Naive B cell (primary cell): ENCODE data around the gene TOPORS. TPM values are rescaled to one million over a fixed set of nuclear protein-coding genes. Genes with fewer than 3 reads are reported as not detected.

Source experiments
- ATAC-seq, 2 donors: fragments of 150-1000 bp; cut with Tn5 transposase; 2 replicates each; pipeline ENCODE4 v1.10.0; 2021; ENCODE audit warnings: low read depth in 2 of 2, mild to moderate bottlenecking in 2 of 2, moderate library complexity in 2 of 2
- DNase-seq: peaks from one replicate; pipeline ENCODE4 v3.0.0; 2022
- H3K27ac Mint-ChIP-seq, 6 donors: one replicate each; pipeline ENCODE4 v1.8.0; 2020 to 2022; ENCODE audit warnings: mild to moderate bottlenecking in 6 of 6, mixed read lengths in 6 of 6, moderate library complexity in 5 of 6, inconsistent platforms in 2 of 6
- H3K27me3 Mint-ChIP-seq, 3 donors: one replicate each; pipeline ENCODE4 v1.8.0; 2021 to 2022; ENCODE audit warnings: mixed read lengths in 3 of 3, mild to moderate bottlenecking in 1 of 3
- H3K36me3 Mint-ChIP-seq, 2 donors: one replicate each; pipeline ENCODE4 v1.8.0; 2020 to 2022; ENCODE audit warnings: mixed read lengths in 2 of 2, inconsistent platforms in 1 of 2, mild to moderate bottlenecking in 1 of 2
- H3K4me1 Mint-ChIP-seq, 3 donors: one replicate each; pipeline ENCODE4 v1.8.0; 2020 to 2022; ENCODE audit warnings: mixed read lengths in 3 of 3, inconsistent platforms in 1 of 3, mild to moderate bottlenecking in 1 of 3, moderate library complexity in 1 of 3
- H3K4me3 Mint-ChIP-seq, 8 donors: one replicate each; pipeline ENCODE4 v1.8.0; 2020 to 2022; ENCODE audit warnings: mild to moderate bottlenecking in 8 of 8, mixed read lengths in 8 of 8, moderate library complexity in 8 of 8, inconsistent platforms in 2 of 8
- H3K9me3 Mint-ChIP-seq, 7 donors: one replicate each; pipeline ENCODE4 v1.8.0; 2020 to 2022; ENCODE audit warnings: mixed read lengths in 7 of 7, mild to moderate bottlenecking in 5 of 7, inconsistent platforms in 2 of 7, moderate library complexity in 1 of 7
- polyA plus RNA-seq, 6 donors: library from polyadenylated mRNA; unstranded; fragments of 300-500 nt; fragmentation: Illumina TruSeq; gene quantifications; one replicate each; pipeline ENCODE4 v1.2.3, GENCODE V29; 2021; ENCODE audit warnings: low read depth in 6 of 6

TOPORS gene
- polyA plus RNA-seq, 6 donors from 2014 or later = 22.5 to 39.9 (median 26.9) TPM

DNA sequence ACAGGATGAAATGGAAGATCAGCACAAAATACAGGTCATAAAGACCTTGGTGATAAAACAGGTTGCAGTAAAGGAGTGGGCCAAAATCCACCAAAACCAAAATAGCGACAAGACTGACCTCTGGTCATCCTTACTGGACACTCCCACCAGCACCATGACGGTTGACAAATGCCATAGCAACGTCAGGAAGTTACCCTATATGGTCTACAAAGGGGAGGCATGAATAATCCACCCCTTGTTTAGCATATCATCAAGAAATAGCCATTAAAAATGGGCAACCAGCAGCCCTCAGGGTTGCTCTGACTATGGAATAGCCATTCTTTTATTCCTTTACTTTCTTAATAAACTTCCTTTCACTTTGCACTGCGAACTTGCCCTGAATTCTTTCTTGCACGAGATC is 26.6 kb upstream of the TOPORS start:
- peaks cover 5 to 29% (median 21%) of the 10 kb centered on the region in 3 donors for H3K27me3 Mint-ChIP-seq
- H3K27ac Mint-ChIP-seq = no peak overlapping the region
- H3K9me3 Mint-ChIP-seq = no peaks in the 10 kb centered on the region
- DNase-seq (no peak), ATAC-seq (no peak)
- H3K4me3 Mint-ChIP-seq = no peak overlapping the region
- peaks cover 0 to 7% (median 4%) of the 10 kb centered on the region in 3 donors for H3K4me1 Mint-ChIP-seq
- no peaks in the 10 kb centered on the region for H3K36me3 Mint-ChIP-seq

GRCh38 chr9:32577316-32577715 is 24.9 kb upstream of the TOPORS start:
- no peak for ATAC-seq
- H3K27me3 Mint-ChIP-seq = peaks cover 5 to 29% (median 21%) of the 10 kb centered on the region in 3 donors

GRCh38 chr9:32574858-32575257 is 22.5 kb upstream of the TOPORS start:
- Mint-ChIP-seq H3K27ac (no peak overlapping the region), H3K9me3 (no peaks in the 10 kb centered on the region), H3K36me3 (peaks cover 0 to 5% of the 10 kb centered on the region in 2 donors), H3K27me3 (peaks cover 0 to 24% (median 12%) of the 10 kb centered on the region in 3 donors), H3K4me3 (no peak overlapping the region), H3K4me1 (peaks cover 18 to 30% (median 24%) of the 10 kb centered on the region in 3 donors)
- DNase-seq = no peak
- no peak for ATAC-seq

More at GRCh38 chr9:32577316-32577715, 24.9 kb upstream of the TOPORS start:
- H3K27ac Mint-ChIP-seq = no peak overlapping the region
- no peaks in the 10 kb centered on the region for H3K9me3 Mint-ChIP-seq
- no peak overlapping the region for H3K4me3 Mint-ChIP-seq
- peaks cover 5 to 21% (median 14%) of the 10 kb centered on the region in 3 donors for H3K4me1 Mint-ChIP-seq
- no peaks in the 10 kb centered on the region for H3K36me3 Mint-ChIP-seq
- no peak for DNase-seq

- Mint-ChIP-seq H3K9me3 (no peaks in the 10 kb centered on the region), H3K4me1 (peaks cover 20 to 26% (median 26%) of the 10 kb centered on the region in 3 donors), H3K36me3 (peaks cover 0 to 9% of the 10 kb centered on the region in 2 donors), H3K4me3 (peak overlapping the region; percentile 37 to 100 (median 100)), H3K27me3 (peaks cover 0 to 24% (median 11%) of the 10 kb centered on the region in 3 donors), H3K27ac (peak overlapping the region in 3 of 6 donors; percentile 49 to 99 (median 99))
- DNase-seq (no peak), ATAC-seq (no peak)
Measured at GRCh38 chr9:32573821-32574220, 21.4 kb upstream of the TOPORS start.

- H3K9me3 Mint-ChIP-seq = no peaks in the 10 kb centered on the region
- peak within 1 kb of the TSS; percentile 96 to 99 (median 98) for H3K27ac Mint-ChIP-seq
- H3K36me3 Mint-ChIP-seq = peaks cover 0 to 9% of the 10 kb centered on the region in 2 donors
- DNase-seq (peak; percentile 93), ATAC-seq (peak; percentile 83)
- peak within 1 kb of the TSS; percentile 99 to 100 (median 100) for H3K4me3 Mint-ChIP-seq
- H3K27me3 Mint-ChIP-seq = peaks cover 0 to 17% (median 6%) of the 10 kb centered on the region in 3 donors
- peaks cover 22 to 27% (median 26%) of the 10 kb centered on the region in 3 donors for H3K4me1 Mint-ChIP-seq
Measured at GRCh38 chr9:32572900-32573523, 20.6 kb upstream of the TOPORS start, which contains the start of gene NDUFB6. Gene NDUFB6 (minus strand): TSS chr9:32573159. CDS start chr9:32573060, 99 bp downstream.

DNA sequence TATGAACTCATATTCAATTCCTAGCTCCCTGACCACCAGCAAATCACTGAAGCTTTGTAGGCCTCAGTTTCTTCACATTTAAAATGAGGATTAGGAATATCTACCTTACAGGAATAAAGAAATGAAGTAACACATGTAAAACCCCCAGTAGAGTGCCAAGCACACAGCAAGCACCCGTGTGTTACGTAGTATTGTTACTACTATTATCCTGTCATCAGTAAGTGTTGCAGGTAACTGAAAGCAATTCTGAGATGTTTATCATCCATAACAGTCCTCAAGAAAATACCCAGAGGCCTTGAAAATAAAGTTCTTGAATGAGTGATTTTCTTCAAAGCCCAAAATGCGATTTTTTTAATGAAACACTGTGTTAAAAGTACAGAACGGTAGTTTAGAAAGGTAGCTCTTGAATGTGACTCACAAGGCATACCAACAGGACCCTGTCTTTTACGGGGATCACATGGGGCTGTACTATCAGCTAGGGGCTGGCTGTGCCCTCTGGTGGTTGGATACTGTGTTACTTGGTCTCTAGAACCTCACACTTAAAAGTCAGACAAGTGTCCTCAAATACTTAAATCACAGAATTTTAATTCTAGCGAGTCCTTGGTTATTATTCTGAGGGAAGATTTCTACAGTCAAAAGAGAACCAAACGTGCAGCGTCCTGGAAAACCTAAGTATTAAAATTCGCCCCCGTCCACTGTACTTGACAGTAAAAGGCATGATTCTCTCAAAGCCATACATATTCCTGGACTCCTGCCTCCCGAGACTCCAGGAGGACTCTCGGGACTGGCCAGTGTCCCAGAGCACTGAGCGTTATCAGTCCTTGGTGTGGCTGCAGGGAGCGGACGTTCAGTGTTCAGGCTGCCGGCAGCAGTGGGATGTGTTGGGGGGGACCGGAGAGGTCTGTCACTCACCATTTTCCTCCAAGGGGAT is 19.8 kb upstream of the TOPORS start:
- H3K4me3 Mint-ChIP-seq = peak overlapping the region; percentile 99 to 100 (median 100)
- peaks cover 24 to 29% (median 26%) of the 10 kb centered on the region in 3 donors for H3K4me1 Mint-ChIP-seq
- H3K36me3 Mint-ChIP-seq = peaks cover 0 to 9% of the 10 kb centered on the region in 2 donors
- no peaks in the 10 kb centered on the region for H3K9me3 Mint-ChIP-seq
- DNase-seq (peak; percentile 73), ATAC-seq (peak; percentile 81 to 83)
- peak overlapping the region; percentile 96 to 99 (median 98) for H3K27ac Mint-ChIP-seq
- H3K27me3 Mint-ChIP-seq = peaks cover 0 to 13% (median 0%) of the 10 kb centered on the region in 3 donors

GRCh38 chr9:32570262-32570661 is 17.9 kb upstream of the TOPORS start:
- Mint-ChIP-seq H3K4me3 (peak overlapping the region in 1 of 8 donors; percentile 21), H3K4me1 (peaks cover 24 to 30% (median 29%) of the 10 kb centered on the region in 3 donors)

GRCh38 chr9:32566770-32567169 is 14.4 kb upstream of the TOPORS start:
- Mint-ChIP-seq H3K4me3 (no peak overlapping the region), H3K4me1 (peaks cover 16% of the 10 kb centered on the region in 3 donors), H3K27me3 (no peaks in the 10 kb centered on the region), H3K9me3 (no peaks in the 10 kb centered on the region), H3K27ac (no peak overlapping the region), H3K36me3 (peaks cover 0 to 9% of the 10 kb centered on the region in 2 donors)
- ATAC-seq = no peak
- DNase-seq = no peak

More at GRCh38 chr9:32570262-32570661, 17.9 kb upstream of the TOPORS start:
- no peak for ATAC-seq
- DNase-seq = no peak
- H3K36me3 Mint-ChIP-seq = peaks cover 0 to 9% of the 10 kb centered on the region in 2 donors
- no peaks in the 10 kb centered on the region for H3K9me3 Mint-ChIP-seq
- peak overlapping the region in 2 of 6 donors; percentile 1 to 17 for H3K27ac Mint-ChIP-seq
- H3K27me3 Mint-ChIP-seq = no peaks in the 10 kb centered on the region

DNA sequence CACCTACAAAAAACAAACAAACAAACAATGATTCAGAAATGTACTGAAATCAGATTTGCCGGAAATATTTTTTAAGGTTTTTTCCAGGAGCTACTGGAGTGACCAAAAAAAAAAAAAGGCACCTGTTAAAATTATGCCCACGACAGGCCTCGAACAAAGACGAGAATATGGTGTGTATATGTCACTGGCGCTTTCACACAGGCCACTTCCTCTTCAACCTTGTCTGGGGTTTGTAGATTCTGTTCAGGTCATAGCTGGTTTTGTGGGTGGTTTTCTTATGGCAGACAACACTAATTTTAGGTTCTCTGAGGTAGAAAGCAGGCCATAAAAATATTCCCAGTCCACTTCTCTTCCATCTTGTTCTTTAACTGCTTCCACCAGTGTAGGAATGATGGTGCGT is 13.6 kb upstream of the TOPORS start:
- H3K4me3 Mint-ChIP-seq = no peak overlapping the region
- H3K4me1 Mint-ChIP-seq = peaks cover 17 to 19% (median 18%) of the 10 kb centered on the region in 3 donors
- no peak overlapping the region for H3K27ac Mint-ChIP-seq
- no peaks in the 10 kb centered on the region for H3K27me3 Mint-ChIP-seq
- DNase-seq (no peak), ATAC-seq (no peak)
- H3K9me3 Mint-ChIP-seq = no peaks in the 10 kb centered on the region
- H3K36me3 Mint-ChIP-seq = peaks cover 0 to 9% of the 10 kb centered on the region in 2 donors

GRCh38 chr9:32558408-32558934 is 6.1 kb upstream of the TOPORS start:
- Mint-ChIP-seq H3K9me3 (no peaks in the 10 kb centered on the region), H3K27me3 (no peaks in the 10 kb centered on the region), H3K4me3 (no peak overlapping the region), H3K27ac (peak overlapping the region in 4 of 6 donors; percentile 8 to 80 (median 34)), H3K4me1 (peaks cover 18 to 34% (median 28%) of the 10 kb centered on the region in 3 donors), H3K36me3 (no peaks in the 10 kb centered on the region)
- no peak for DNase-seq
- no peak for ATAC-seq

- peaks cover 30 to 54% (median 48%) of the 10 kb centered on the region in 3 donors for H3K4me1 Mint-ChIP-seq
Measured at GRCh38 chr9:32554591-32554990, 2.2 kb upstream of the TOPORS start.

DNA sequence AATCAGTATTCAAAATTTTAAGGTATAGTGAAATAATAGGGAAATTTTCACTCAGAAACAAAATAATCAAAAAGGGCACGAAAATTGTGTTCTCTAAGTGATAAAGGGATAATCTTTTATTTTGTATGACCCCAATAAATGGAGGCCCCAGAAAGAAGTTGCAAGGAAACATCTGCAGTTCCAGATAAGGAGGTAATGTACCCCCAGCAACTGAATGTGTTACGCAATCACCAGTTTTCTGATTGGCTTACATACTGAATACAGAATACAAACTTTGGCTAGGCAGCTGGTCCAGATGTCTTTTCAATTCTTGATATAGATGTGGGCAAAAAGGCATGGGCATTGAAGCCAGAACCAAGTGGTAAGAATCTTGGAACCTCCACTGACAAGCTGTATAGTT is 1.7 kb upstream of the TOPORS start:
- H3K9me3 Mint-ChIP-seq = no peaks in the 10 kb centered on the region
- DNase-seq (no peak), ATAC-seq (no peak)
- H3K4me3 Mint-ChIP-seq = peak overlapping the region in 4 of 8 donors; percentile 23 to 95 (median 36)
- H3K36me3 Mint-ChIP-seq = no peaks in the 10 kb centered on the region
- H3K4me1 Mint-ChIP-seq = peaks cover 26 to 55% (median 47%) of the 10 kb centered on the region in 3 donors
- H3K27ac Mint-ChIP-seq = peak overlapping the region in 3 of 6 donors; percentile 7 to 98 (median 40)
- H3K27me3 Mint-ChIP-seq = no peaks in the 10 kb centered on the region

More at GRCh38 chr9:32554591-32554990, 2.2 kb upstream of the TOPORS start:
- no peaks in the 10 kb centered on the region for H3K27me3 Mint-ChIP-seq
- no peak for DNase-seq
- no peaks in the 10 kb centered on the region for H3K9me3 Mint-ChIP-seq
- no peak for ATAC-seq
- H3K4me3 Mint-ChIP-seq = peak overlapping the region in 1 of 8 donors; percentile 95
- H3K36me3 Mint-ChIP-seq = no peaks in the 10 kb centered on the region
- H3K27ac Mint-ChIP-seq = peak overlapping the region in 3 of 6 donors; percentile 14 to 98 (median 40)
